Adrenal gland (tissue), 12 donors: Measurements from ENCODE around the gene SAPCD1. TPM values are rescaled to one million over a fixed set of nuclear protein-coding genes. Genes with fewer than 3 reads are reported as not detected.

Experiments used
- DNase-seq, 7 donors: peaks; one replicate each; pipeline ENCODE4 v3.0.0-alpha.2; 2019 to 2020
- H3K27ac ChIP-seq, 5 donors: fragments of 200-600 bp; sonication (generic) in 4 of 5; 1 replicate in 3 of 5; 2 replicates in 2 of 5; pipeline versions ENCODE4 v1.5.1 to v1.8.0; 2016 to 2020; ENCODE audit warnings: mild to moderate bottlenecking in 1 of 5
- H3K27me3 ChIP-seq: fragments of 200-600 bp; 2 replicates; pipeline ENCODE4 v1.8.0; 2021
- H3K36me3 ChIP-seq, 2 donors: fragments of 200-600 bp; replicated peaks in 1 of 2; 1 replicate in 1 of 2; 2 replicates in 1 of 2; pipeline versions ENCODE4 v1.5.1 to v1.8.0; 2018 to 2022
- H3K4me1 ChIP-seq, 2 donors: fragments of 200-600 bp; replicated peaks in 1 of 2; 1 replicate in 1 of 2; 2 replicates in 1 of 2; pipeline versions ENCODE4 v1.5.1 to v1.8.0; 2018 to 2021
- H3K4me3 ChIP-seq, 4 donors: fragments of 200-600 bp; sonication (generic) in 3 of 4; one replicate each; pipeline ENCODE4 v1.5.1; 2016 to 2018
- H3K9me3 ChIP-seq, 3 donors: fragments of 200-600 bp; sonication (generic) in 1 of 3; replicated peaks in 1 of 3; 1 replicate in 2 of 3; 2 replicates in 1 of 3; pipeline versions ENCODE4 v1.5.1 to v1.8.0; 2016 to 2021
- CTCF ChIP-seq, 6 experiments: fragments of 450-650 bp in 4 of 6; fragments of 200-600 bp in 2 of 6; sonication (generic) in 1 of 6; IDR thresholded peaks; 1 replicate in 5 of 6; 2 replicates in 1 of 6; pipeline versions ENCODE4 v1.5.1 to v1.8.0; 2016 to 2021; ENCODE audit warnings: antibody characterized with exemption in 6 of 6, mild to moderate bottlenecking in 2 of 6, moderate library complexity in 1 of 6
- POLR2A ChIP-seq, 2 donors: fragments of 450-650 bp; IDR thresholded peaks; one replicate each; pipeline ENCODE4 v1.6.1; 2017; ENCODE audit warnings: antibody characterized with exemption in 2 of 2, mild to moderate bottlenecking in 2 of 2, moderate library complexity in 1 of 2
- WGBS, 4 donors: extraction: QIAGEN DNeasy Blood & Tissue Kit in 2 of 4; methylation state at CpG; one replicate each; pipeline versions ENCODE4 v1.1.5 to v1.1.7; 2013 to 2017; 5-methylcytosine and 5-hydroxymethylcytosine counted together
- intact Hi-C, 2 donors: fragments of 100-400 bp; cut with DNase I; formaldehyde crosslinking; loops; one replicate each; pipeline versions ENCODE4 v1.14.1 to v1.15.0; 2022 to 2023
- polyA plus RNA-seq, 3 donors: library from polyadenylated mRNA; stranded (reverse); fragments of 200-250 nt in 2 of 3; fragments of 350-450 nt in 1 of 3; fragmentation: Illumina TruSeq in 1 of 3; extraction: RNeasy Lipid Tissue Mini Kit (QIAGEN cat#74804) in 1 of 3; gene quantifications; one replicate each; pipeline ENCODE4 v1.2.3, GENCODE V29; 2013 to 2014
- total RNA-seq, 9 donors: library from RNA; depleted of rRNA in 4 of 9; stranded (reverse); fragments of >200 nt in 4 of 9; fragments of 120-200 nt in 1 of 9; fragmentation: NEBNext Ultra II Directional in 1 of 9; extraction: Animal tissue kit (Norgen Biotek cat#: 25700) in 1 of 9; gene quantifications; one replicate each; pipeline versions ENCODE4 v1.1.0 to v1.2.4, GENCODE V29; 2013 to 2023
- donor health status: healthy with polysubstance abuse.
- donor health status: Bipolar disorder and iron deficiency.
- donor health status: DM: yes; HTN: yes; CAD: no.
- donor health status: DM: no; HTN: no; CAD: no.
- donor health status: DM: no; HTN: no; CAD: no.
- donor health status: DM: yes; HTN: yes; CAD: no.

Gene SAPCD1
- total and polyA plus RNA-seq, 12 donors, result 0.46 to 17.2 (median 0.96) TPM; not detected in 5

- WGBS, 4 donors, result 29 to 55% (median 43%) methylated on average over 6 to 14 of the region's 14 CpGs
- no peaks in the 10 kb centered on the region for H3K9me3 ChIP-seq
- intact Hi-C loops, result no loop called here
- H3K36me3 ChIP-seq, result peaks cover 0 to 32% of the 10 kb centered on the region in 2 donors
- peaks cover 6 to 8% of the 10 kb centered on the region in 2 donors for H3K4me1 ChIP-seq
- H3K4me3 ChIP-seq, result no peak overlapping the region
- peak overlapping the region in 1 of 5 donors; percentile 40 for H3K27ac ChIP-seq
- no peaks in the 10 kb centered on the region for H3K27me3 ChIP-seq
- peak in 1 of 7 donors; percentile 71 for DNase-seq
- TF ChIP-seq POLR2A (IDR thresholded peaks at IDR 0.05) (no peak), CTCF (IDR thresholded peaks at IDR 0.05) (no peak)
Measured at GRCh38 chr6:31776485-31776988, 14.1 kb downstream of the SAPCD1 start.

- 1 to 62% (median 13%) methylated on average over 3 to 15 of the region's 15 CpGs for WGBS, 4 donors
- no peak within 1 kb of the TSS for H3K4me3 ChIP-seq
- TF ChIP-seq POLR2A (IDR thresholded peaks at IDR 0.05) (no peak), CTCF (IDR thresholded peaks at IDR 0.05) (no peak)
- DNase-seq, result peak; percentile 45 to 80 (median 60)
- H3K4me1 ChIP-seq, result peaks cover 6 to 8% of the 10 kb centered on the region in 2 donors
- intact Hi-C loops, result no loop called here
- H3K27ac ChIP-seq, result peak within 1 kb of the TSS in 1 of 5 donors; percentile 40
- H3K9me3 ChIP-seq, result no peaks in the 10 kb centered on the region
- no peaks in the 10 kb centered on the region for H3K27me3 ChIP-seq
- peaks cover 0 to 38% of the 10 kb centered on the region in 2 donors for H3K36me3 ChIP-seq
Measured at GRCh38 chr6:31776989-31777666, 14.7 kb downstream of the SAPCD1 start, which contains the start of gene VWA7. Gene VWA7, minus strand, starts transcription at chr6:31777328. Its CDS starts 549 bp downstream, at chr6:31776779.

GRCh38 chr6:31777667-31778050 is 15.2 kb downstream of the SAPCD1 start:
- Histone ChIP-seq H3K4me1 (peaks cover 6 to 8% of the 10 kb centered on the region in 2 donors), H3K36me3 (peaks cover 0 to 44% of the 10 kb centered on the region in 2 donors), H3K27me3 (no peaks in the 10 kb centered on the region), H3K9me3 (no peaks in the 10 kb centered on the region), H3K4me3 (no peak overlapping the region), H3K27ac (no peak overlapping the region)
- TF ChIP-seq CTCF (IDR thresholded peaks at IDR 0.05), result no peak
- TF ChIP-seq POLR2A (IDR thresholded peaks at IDR 0.05), result no peak
- no peak for DNase-seq
- intact Hi-C loops, result no loop called here
- 91 to 100% (median 95%) methylated on average over 3 to 5 of the region's 5 CpGs for WGBS, 4 donors

- Histone ChIP-seq H3K36me3 (peaks cover 0 to 49% of the 10 kb centered on the region in 2 donors), H3K27ac (no peak overlapping the region), H3K4me3 (no peak overlapping the region), H3K4me1 (peaks cover 6 to 8% of the 10 kb centered on the region in 2 donors), H3K27me3 (no peaks in the 10 kb centered on the region), H3K9me3 (no peaks in the 10 kb centered on the region)
- DNase-seq, result no peak
- intact Hi-C loops, result no loop called here
- TF ChIP-seq CTCF (IDR thresholded peaks at IDR 0.05), result no peak
- TF ChIP-seq POLR2A (IDR thresholded peaks at IDR 0.05), result no peak
- 91 to 100% (median 96%) methylated on average over 5 of the region's 5 CpGs for WGBS, 4 donors
Measured at GRCh38 chr6:31778193-31778592, 15.7 kb downstream of the SAPCD1 start.
